ENCODE measurements around the gene GRSF1.

DNA sequence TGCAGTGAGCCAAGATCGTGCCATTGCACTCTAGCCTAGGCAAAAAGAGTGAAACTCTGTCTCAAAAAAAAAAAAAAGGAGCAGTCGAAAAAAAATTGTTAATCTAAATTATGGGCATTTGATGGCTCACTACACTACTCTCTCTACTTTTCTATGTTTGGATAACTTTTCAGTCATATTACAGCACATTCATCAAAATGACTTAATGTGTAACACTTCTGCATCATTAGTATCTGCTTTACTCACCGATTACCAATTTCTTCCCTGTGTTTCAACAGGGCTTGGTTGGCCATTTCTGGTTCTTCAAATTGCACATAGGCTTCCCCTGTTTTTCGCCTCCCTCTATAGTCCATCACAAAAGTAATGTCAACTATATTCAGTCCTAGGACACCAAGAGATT is 8.4 kb downstream of the GRSF1 start:
- TF ChIP-seq, protein P1, sequence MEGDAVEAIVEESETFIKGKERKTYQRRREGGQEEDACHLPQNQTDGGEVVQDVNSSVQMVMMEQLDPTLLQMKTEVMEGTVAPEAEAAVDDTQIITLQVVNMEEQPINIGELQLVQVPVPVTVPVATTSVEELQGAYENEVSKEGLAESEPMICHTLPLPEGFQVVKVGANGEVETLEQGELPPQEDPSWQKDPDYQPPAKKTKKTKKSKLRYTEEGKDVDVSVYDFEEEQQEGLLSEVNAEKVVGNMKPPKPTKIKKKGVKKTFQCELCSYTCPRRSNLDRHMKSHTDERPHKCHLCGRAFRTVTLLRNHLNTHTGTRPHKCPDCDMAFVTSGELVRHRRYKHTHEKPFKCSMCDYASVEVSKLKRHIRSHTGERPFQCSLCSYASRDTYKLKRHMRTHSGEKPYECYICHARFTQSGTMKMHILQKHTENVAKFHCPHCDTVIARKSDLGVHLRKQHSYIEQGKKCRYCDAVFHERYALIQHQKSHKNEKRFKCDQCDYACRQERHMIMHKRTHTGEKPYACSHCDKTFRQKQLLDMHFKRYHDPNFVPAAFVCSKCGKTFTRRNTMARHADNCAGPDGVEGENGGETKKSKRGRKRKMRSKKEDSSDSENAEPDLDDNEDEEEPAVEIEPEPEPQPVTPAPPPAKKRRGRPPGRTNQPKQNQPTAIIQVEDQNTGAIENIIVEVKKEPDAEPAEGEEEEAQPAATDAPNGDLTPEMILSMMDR (conservative IDR thresholded peaks at IDR 0.05), result no peak
- TF ChIP-seq EZH2 (IDR thresholded peaks at IDR 0.05; ENCODE audit: low read depth), result no peak
